Adrenal gland (tissue), 12 donors: ENCODE results near the gene UCMA. TPM values are rescaled to one million over a fixed set of nuclear protein-coding genes. Genes with fewer than 3 reads are reported as not detected.

Source experiments
- DNase-seq, 7 donors: peaks; one replicate each; pipeline ENCODE4 v3.0.0-alpha.2; 2019 to 2020
- H3K27ac ChIP-seq, 5 donors: fragments of 200-600 bp; sonication (generic) in 4 of 5; 1 replicate in 3 of 5; 2 replicates in 2 of 5; pipeline versions ENCODE4 v1.5.1 to v1.8.0; 2016 to 2020; ENCODE audit warnings: mild to moderate bottlenecking in 1 of 5
- H3K27me3 ChIP-seq: fragments of 200-600 bp; 2 replicates; pipeline ENCODE4 v1.8.0; 2021
- H3K36me3 ChIP-seq, 2 donors: fragments of 200-600 bp; replicated peaks in 1 of 2; 1 replicate in 1 of 2; 2 replicates in 1 of 2; pipeline versions ENCODE4 v1.5.1 to v1.8.0; 2018 to 2022
- H3K4me1 ChIP-seq, 2 donors: fragments of 200-600 bp; replicated peaks in 1 of 2; 1 replicate in 1 of 2; 2 replicates in 1 of 2; pipeline versions ENCODE4 v1.5.1 to v1.8.0; 2018 to 2021
- H3K4me3 ChIP-seq, 4 donors: fragments of 200-600 bp; sonication (generic) in 3 of 4; one replicate each; pipeline ENCODE4 v1.5.1; 2016 to 2018
- H3K9me3 ChIP-seq, 3 donors: fragments of 200-600 bp; sonication (generic) in 1 of 3; replicated peaks in 1 of 3; 1 replicate in 2 of 3; 2 replicates in 1 of 3; pipeline versions ENCODE4 v1.5.1 to v1.8.0; 2016 to 2021
- POLR2A ChIP-seq, 2 donors: fragments of 450-650 bp; IDR thresholded peaks; one replicate each; pipeline ENCODE4 v1.6.1; 2017; ENCODE audit warnings: antibody characterized with exemption in 2 of 2, mild to moderate bottlenecking in 2 of 2, moderate library complexity in 1 of 2
- WGBS, 4 donors: extraction: QIAGEN DNeasy Blood & Tissue Kit in 2 of 4; methylation state at CpG; one replicate each; pipeline versions ENCODE4 v1.1.5 to v1.1.7; 2013 to 2017; 5-methylcytosine and 5-hydroxymethylcytosine counted together
- intact Hi-C, 2 donors: fragments of 100-400 bp; cut with DNase I; formaldehyde crosslinking; loops; one replicate each; pipeline versions ENCODE4 v1.14.1 to v1.15.0; 2022 to 2023
- polyA plus RNA-seq, 3 donors: library from polyadenylated mRNA; stranded (reverse); fragments of 200-250 nt in 2 of 3; fragments of 350-450 nt in 1 of 3; fragmentation: Illumina TruSeq in 1 of 3; extraction: RNeasy Lipid Tissue Mini Kit (QIAGEN cat#74804) in 1 of 3; gene quantifications; one replicate each; pipeline ENCODE4 v1.2.3, GENCODE V29; 2013 to 2014
- total RNA-seq, 9 donors: library from RNA; depleted of rRNA in 4 of 9; stranded (reverse); fragments of >200 nt in 4 of 9; fragments of 120-200 nt in 1 of 9; fragmentation: NEBNext Ultra II Directional in 1 of 9; extraction: Animal tissue kit (Norgen Biotek cat#: 25700) in 1 of 9; gene quantifications; one replicate each; pipeline versions ENCODE4 v1.1.0 to v1.2.4, GENCODE V29; 2013 to 2023
- TF ChIP-seq, protein P1 (sequence below), 6 experiments: fragments of 450-650 bp in 4 of 6; fragments of 200-600 bp in 2 of 6; sonication (generic) in 1 of 6; IDR thresholded peaks; 1 replicate in 5 of 6; 2 replicates in 1 of 6; pipeline versions ENCODE4 v1.5.1 to v1.8.0; 2016 to 2021; ENCODE audit warnings: antibody characterized with exemption in 6 of 6, mild to moderate bottlenecking in 2 of 6, moderate library complexity in 1 of 6
- donor health status: healthy with polysubstance abuse.
- donor health status: Bipolar disorder and iron deficiency.
- donor health status: DM: yes; HTN: yes; CAD: no.
- donor health status: DM: no; HTN: no; CAD: no.
- donor health status: DM: no; HTN: no; CAD: no.
- donor health status: DM: yes; HTN: yes; CAD: no.

The UCMA gene
- total and polyA plus RNA-seq, 12 donors, result not detected

DNA sequence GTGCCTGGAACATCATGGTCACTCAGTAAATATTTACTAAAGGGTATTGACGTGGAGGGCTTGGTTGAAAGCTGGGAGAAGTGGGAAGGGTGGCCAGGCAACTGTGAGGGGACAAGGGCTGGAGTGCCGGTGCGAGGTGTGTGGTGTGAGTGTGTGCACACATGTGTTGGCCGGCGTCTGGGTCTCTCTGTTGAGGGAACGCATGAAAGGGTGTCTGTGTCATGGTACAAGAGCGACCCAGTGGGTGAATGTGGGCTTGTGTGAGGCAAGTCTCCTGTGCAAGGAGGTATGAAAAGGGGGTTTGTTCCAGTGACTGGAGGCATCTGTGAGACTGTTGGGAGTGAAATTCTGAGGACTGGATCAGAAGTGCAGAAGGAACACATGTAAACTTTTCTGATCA is 29.4 kb upstream of the UCMA start:
- H3K9me3 ChIP-seq, result no peaks in the 10 kb centered on the region
- intact Hi-C loops, result no loop called here
- H3K4me1 ChIP-seq, result no peaks in the 10 kb centered on the region
- DNase-seq, result no peak
- TF ChIP-seq, protein P1, sequence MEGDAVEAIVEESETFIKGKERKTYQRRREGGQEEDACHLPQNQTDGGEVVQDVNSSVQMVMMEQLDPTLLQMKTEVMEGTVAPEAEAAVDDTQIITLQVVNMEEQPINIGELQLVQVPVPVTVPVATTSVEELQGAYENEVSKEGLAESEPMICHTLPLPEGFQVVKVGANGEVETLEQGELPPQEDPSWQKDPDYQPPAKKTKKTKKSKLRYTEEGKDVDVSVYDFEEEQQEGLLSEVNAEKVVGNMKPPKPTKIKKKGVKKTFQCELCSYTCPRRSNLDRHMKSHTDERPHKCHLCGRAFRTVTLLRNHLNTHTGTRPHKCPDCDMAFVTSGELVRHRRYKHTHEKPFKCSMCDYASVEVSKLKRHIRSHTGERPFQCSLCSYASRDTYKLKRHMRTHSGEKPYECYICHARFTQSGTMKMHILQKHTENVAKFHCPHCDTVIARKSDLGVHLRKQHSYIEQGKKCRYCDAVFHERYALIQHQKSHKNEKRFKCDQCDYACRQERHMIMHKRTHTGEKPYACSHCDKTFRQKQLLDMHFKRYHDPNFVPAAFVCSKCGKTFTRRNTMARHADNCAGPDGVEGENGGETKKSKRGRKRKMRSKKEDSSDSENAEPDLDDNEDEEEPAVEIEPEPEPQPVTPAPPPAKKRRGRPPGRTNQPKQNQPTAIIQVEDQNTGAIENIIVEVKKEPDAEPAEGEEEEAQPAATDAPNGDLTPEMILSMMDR (IDR thresholded peaks at IDR 0.05), result no peak
- no peak for TF ChIP-seq POLR2A (IDR thresholded peaks at IDR 0.05)
- no peaks in the 10 kb centered on the region for H3K27me3 ChIP-seq
- no peaks in the 10 kb centered on the region for H3K36me3 ChIP-seq
- WGBS, 4 donors, result 81 to 84% (median 82%) methylated on average over 7 of the region's 7 CpGs
- H3K4me3 ChIP-seq, result no peak overlapping the region
- H3K27ac ChIP-seq, result no peak overlapping the region

DNA sequence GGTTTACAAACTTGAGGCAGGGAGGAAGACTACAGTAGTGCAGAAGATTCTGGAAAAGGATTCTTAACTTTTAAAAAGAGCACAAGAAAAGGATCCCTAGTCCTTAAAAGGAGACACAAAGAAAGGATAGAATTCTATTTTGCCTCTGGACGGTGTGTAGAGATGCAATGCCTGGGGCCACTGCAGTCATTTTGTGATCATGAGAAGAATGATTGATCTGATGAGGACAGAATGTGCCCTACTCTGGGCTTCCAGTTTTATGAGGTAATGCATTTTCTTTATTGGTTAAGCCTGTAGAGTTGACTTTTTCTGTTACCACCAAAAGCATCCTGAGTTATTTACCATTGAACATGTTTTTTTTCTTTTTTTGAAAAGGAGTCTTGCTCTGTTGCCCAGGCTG is 28.3 kb upstream of the UCMA start:
- no peak for TF ChIP-seq POLR2A (IDR thresholded peaks at IDR 0.05)
- 80 to 92% (median 90%) methylated on average over 1 of the region's 1 CpG for WGBS, 4 donors
- intact Hi-C loops, result no loop called here
- no peak overlapping the region for H3K4me3 ChIP-seq
- no peak overlapping the region for H3K27ac ChIP-seq
- H3K27me3 ChIP-seq, result no peaks in the 10 kb centered on the region
- H3K9me3 ChIP-seq, result no peaks in the 10 kb centered on the region
- DNase-seq, result no peak
- no peaks in the 10 kb centered on the region for H3K4me1 ChIP-seq
- H3K36me3 ChIP-seq, result no peaks in the 10 kb centered on the region

DNA sequence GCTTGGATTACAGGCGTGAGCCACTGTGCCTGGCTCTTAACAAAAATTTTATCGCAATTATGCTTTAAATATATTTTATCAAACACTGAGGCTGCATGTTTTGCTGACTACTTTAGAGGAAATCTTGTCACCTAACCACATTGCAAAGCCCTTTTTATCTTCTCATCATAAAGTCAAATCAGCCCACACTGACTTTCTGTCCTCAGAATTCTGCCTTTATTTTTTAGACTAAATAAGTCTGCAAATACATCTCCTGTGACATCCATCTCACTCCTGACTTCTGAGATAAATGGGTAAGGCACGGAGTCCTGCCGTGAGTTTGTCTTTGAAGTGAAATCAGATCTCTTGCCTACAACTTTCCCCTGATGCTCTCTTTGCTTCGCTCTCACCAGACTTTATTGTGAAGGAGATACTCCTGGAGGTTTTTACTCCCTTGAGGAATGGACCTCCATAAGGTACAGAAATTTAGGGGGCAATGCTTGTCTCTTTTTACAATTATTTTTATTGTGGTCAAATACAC is 23.5 kb upstream of the UCMA start:
- no peak for DNase-seq
- no peaks in the 10 kb centered on the region for H3K27me3 ChIP-seq
- intact Hi-C loops, result no loop called here
- no peaks in the 10 kb centered on the region for H3K4me1 ChIP-seq
- no peak overlapping the region for H3K27ac ChIP-seq
- 67 to 84% (median 83%) methylated on average over 5 of the region's 5 CpGs for WGBS, 4 donors
- H3K36me3 ChIP-seq, result no peaks in the 10 kb centered on the region
- no peaks in the 10 kb centered on the region for H3K9me3 ChIP-seq
- no peak for TF ChIP-seq POLR2A (IDR thresholded peaks at IDR 0.05)
- TF ChIP-seq, protein P1 (IDR thresholded peaks at IDR 0.05), result no peak
- no peak overlapping the region for H3K4me3 ChIP-seq

DNA sequence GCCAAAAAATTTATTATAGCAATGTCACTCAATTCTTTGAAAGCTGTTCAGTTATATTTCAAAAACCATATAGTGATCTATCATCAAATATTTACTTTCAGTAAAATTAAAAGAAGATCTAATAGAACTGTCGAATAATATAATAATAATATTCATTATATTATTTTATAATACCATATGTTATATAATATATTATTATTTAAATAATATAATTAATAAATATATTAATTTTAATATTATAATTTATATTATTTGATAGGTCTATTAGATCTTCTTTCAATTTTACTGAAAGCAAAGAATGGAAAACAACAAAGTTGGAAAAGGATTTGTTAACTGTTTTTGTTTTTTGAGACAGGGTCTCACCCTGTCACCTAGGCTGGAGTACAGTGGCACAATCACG is 22.5 kb upstream of the UCMA start:
- WGBS, 4 donors, result 79 to 92% (median 82%) methylated on average over 2 of the region's 2 CpGs
- H3K4me1 ChIP-seq, result no peaks in the 10 kb centered on the region
- intact Hi-C loops, result no loop called here

DNA sequence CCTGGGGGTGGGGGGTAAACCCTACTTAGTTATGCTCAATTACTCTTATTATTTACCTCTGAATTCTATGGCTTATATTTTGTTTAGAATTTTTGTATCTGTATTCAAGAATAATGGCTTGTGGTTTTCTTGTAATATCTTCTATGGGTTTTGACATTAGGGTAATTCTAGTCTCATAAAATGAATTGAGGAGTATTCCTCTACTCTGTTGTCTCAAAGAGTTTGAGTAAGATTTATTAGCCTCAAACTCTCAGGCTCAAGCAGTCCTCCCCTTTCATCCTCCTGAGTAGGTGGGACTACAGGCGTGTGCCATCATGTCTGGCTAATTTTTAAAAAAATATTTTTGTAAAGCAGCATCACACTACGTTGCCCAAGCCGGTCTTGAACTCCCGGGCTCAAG is 19.6 kb upstream of the UCMA start:
- no peaks in the 10 kb centered on the region for H3K9me3 ChIP-seq
- H3K4me1 ChIP-seq, result no peaks in the 10 kb centered on the region
- no peaks in the 10 kb centered on the region for H3K27me3 ChIP-seq
- intact Hi-C loops, result no loop called here
- TF ChIP-seq, protein P1 (IDR thresholded peaks at IDR 0.05), result no peak
- TF ChIP-seq POLR2A (IDR thresholded peaks at IDR 0.05), result no peak
- 72 to 90% (median 88%) methylated on average over 4 of the region's 4 CpGs for WGBS, 4 donors
- H3K4me3 ChIP-seq, result no peak overlapping the region
- H3K36me3 ChIP-seq, result no peaks in the 10 kb centered on the region
- no peak for DNase-seq
- no peak overlapping the region for H3K27ac ChIP-seq

More for the DNA sequence above, 22.5 kb upstream of the UCMA start:
- Histone ChIP-seq H3K27me3 (no peaks in the 10 kb centered on the region), H3K4me3 (no peak overlapping the region), H3K9me3 (no peaks in the 10 kb centered on the region), H3K27ac (no peak overlapping the region), H3K36me3 (no peaks in the 10 kb centered on the region)
- DNase-seq, result no peak
- TF ChIP-seq, protein P1 (IDR thresholded peaks at IDR 0.05), result no peak
- no peak for TF ChIP-seq POLR2A (IDR thresholded peaks at IDR 0.05)
